H9 (cell line): Measurements from ENCODE around the gene GDPD4. TPM values are rescaled to one million over a fixed set of nuclear protein-coding genes. Genes with fewer than 3 reads are reported as not detected.

Source experiments
- DNase-seq: peaks from one replicate; pipeline ENCODE4 v3.0.0-alpha.2; 2017
- H2AFZ ChIP-seq: one replicate; pipeline ENCODE4 v1.6.1; 2013; ENCODE audit warnings: mild to moderate bottlenecking, low read length, control low read depth, moderate library complexity
- H2AK5ac ChIP-seq: 2 replicates; pipeline ENCODE4 v1.6.1; 2013; ENCODE audit warnings: low read length, control low read depth, mixed read lengths; ENCODE audit not compliant: insufficient read length
- H2BK120ac ChIP-seq: one replicate; pipeline ENCODE4 v1.6.1; 2013; ENCODE audit warnings: low read depth, mild to moderate bottlenecking, low read length, control low read depth, inconsistent platforms; ENCODE audit not compliant: poor library complexity, severe bottlenecking
- H2BK12ac ChIP-seq: 2 replicates; pipeline ENCODE4 v1.6.1; 2013; ENCODE audit warnings: low read length, control low read depth, mixed read lengths, low read depth; ENCODE audit not compliant: insufficient read length
- H2BK15ac ChIP-seq: 2 replicates; pipeline ENCODE4 v1.6.1; 2013; ENCODE audit warnings: low read depth, low read length, control low read depth
- H2BK20ac ChIP-seq: one replicate; pipeline ENCODE4 v1.6.1; 2013; ENCODE audit warnings: low read depth, mild to moderate bottlenecking, low read length, control low read depth, inconsistent platforms; ENCODE audit not compliant: poor library complexity, severe bottlenecking
- H2BK5ac ChIP-seq: 2 replicates; pipeline ENCODE4 v1.6.1; 2013; ENCODE audit warnings: low read length, control low read depth, mixed read lengths; ENCODE audit not compliant: insufficient read length
- H3K14ac ChIP-seq: 2 replicates; pipeline ENCODE4 v1.6.1; 2013; ENCODE audit warnings: low read length, control low read depth; ENCODE audit not compliant: insufficient read depth
- H3K18ac ChIP-seq: 2 replicates; pipeline ENCODE4 v1.6.1; 2013; ENCODE audit warnings: low read depth, mild to moderate bottlenecking, mixed read lengths, low read length, control low read depth; ENCODE audit not compliant: insufficient read length
- H3K23ac ChIP-seq: 2 replicates; pipeline ENCODE4 v1.6.1; 2013; ENCODE audit warnings: low read length, control low read depth, mixed read lengths, low read depth; ENCODE audit not compliant: insufficient read length
- H3K23me2 ChIP-seq: 2 replicates; pipeline ENCODE4 v1.6.1; 2013; ENCODE audit warnings: low read depth, mild to moderate bottlenecking, mixed read lengths, low read length, control low read depth; ENCODE audit not compliant: insufficient read length, poor library complexity, severe bottlenecking
- H3K27ac ChIP-seq: 2 replicates; pipeline ENCODE4 v1.5.1; 2013; ENCODE audit warnings: low read length, control low read depth, mixed read lengths, low read depth; ENCODE audit not compliant: insufficient read length
- H3K27me3 ChIP-seq: 2 replicates; pipeline ENCODE4 v1.6.1; 2013; ENCODE audit warnings: low read length, control low read depth, inconsistent platforms; ENCODE audit not compliant: insufficient read depth
- H3K4ac ChIP-seq: 2 replicates; pipeline ENCODE4 v1.6.1; 2013; ENCODE audit warnings: low read depth, mild to moderate bottlenecking, control low read depth, inconsistent platforms, low read length, moderate library complexity
- H3K4me1 ChIP-seq: 2 replicates; pipeline ENCODE4 v1.6.1; 2013; ENCODE audit warnings: low read length, control low read depth, inconsistent platforms; ENCODE audit not compliant: insufficient read depth
- H3K4me2 ChIP-seq: 2 replicates; pipeline ENCODE4 v1.6.1; 2013; ENCODE audit warnings: low read length, control low read depth, mixed read lengths; ENCODE audit not compliant: insufficient read length, insufficient read depth
- H3K56ac ChIP-seq: 2 replicates; pipeline ENCODE4 v1.6.1; 2013; ENCODE audit warnings: low read depth, mild to moderate bottlenecking, mixed read lengths, low read length, control low read depth; ENCODE audit not compliant: insufficient read length
- H3K79me1 ChIP-seq: 2 replicates; pipeline ENCODE4 v1.6.1; 2013; ENCODE audit warnings: low read depth, mild to moderate bottlenecking, moderate library complexity, low read length, control low read depth, inconsistent platforms; ENCODE audit not compliant: insufficient read depth, poor library complexity, severe bottlenecking
- H3K79me2 ChIP-seq: 2 replicates; pipeline ENCODE4 v1.6.1; 2013; ENCODE audit warnings: low read length, control low read depth, inconsistent platforms; ENCODE audit not compliant: insufficient read depth
- H3K9ac ChIP-seq: 2 replicates; pipeline ENCODE4 v1.6.1; 2013; ENCODE audit warnings: low read length, control low read depth, mixed read lengths; ENCODE audit not compliant: insufficient read length; ENCODE audit errors: extremely low read depth
- H3K9me3 ChIP-seq: one replicate; pipeline ENCODE4 v1.6.1; 2013; ENCODE audit warnings: low read depth, low read length, inconsistent platforms; ENCODE audit not compliant: control insufficient read depth
- H3T11ph ChIP-seq: one replicate; pipeline ENCODE4 v1.6.1; 2013; ENCODE audit warnings: mild to moderate bottlenecking, low read length, control low read depth, inconsistent platforms
- H4K20me1 ChIP-seq: one replicate; pipeline ENCODE4 v1.6.1; 2013; ENCODE audit not compliant: control insufficient read depth, insufficient read length, insufficient read depth
- H4K5ac ChIP-seq: 2 replicates; pipeline ENCODE4 v1.6.1; 2013; ENCODE audit warnings: low read depth, mild to moderate bottlenecking, mixed read lengths, low read length, control low read depth; ENCODE audit not compliant: insufficient read length
- H4K8ac ChIP-seq: replicated peaks from 2 replicates; pipeline ENCODE4 v1.6.1; 2013; ENCODE audit warnings: low read length, control low read depth, mixed read lengths, low read depth; ENCODE audit not compliant: insufficient read length
- H4K91ac ChIP-seq: 2 replicates; pipeline ENCODE4 v1.6.1; 2013; ENCODE audit warnings: low read depth, mild to moderate bottlenecking, moderate library complexity, mixed read lengths, low read length, control low read depth; ENCODE audit not compliant: insufficient read length
- H3K27ac Mint-ChIP-seq, 3 experiments: 2 replicates in 2 of 3; 3 replicates in 1 of 3; pipeline ENCODE4 v1.8.0; 2020 to 2021; ENCODE audit warnings: mixed read lengths in 3 of 3, mild to moderate bottlenecking in 1 of 3, moderate library complexity in 1 of 3
- H3K27me3 Mint-ChIP-seq: 2 replicates; pipeline ENCODE4 v1.8.0; 2021; ENCODE audit warnings: low read depth, mild to moderate bottlenecking, moderate library complexity, mixed read lengths
- H3K36me3 Mint-ChIP-seq, 3 experiments: 2 replicates in 2 of 3; 3 replicates in 1 of 3; pipeline ENCODE4 v1.8.0; 2020 to 2021; ENCODE audit warnings: low read depth in 3 of 3, mixed read lengths in 3 of 3; ENCODE audit not compliant: insufficient read depth in 1 of 3
- H3K4me1 Mint-ChIP-seq, 2 experiments: 2 replicates each; pipeline ENCODE4 v1.8.0; 2020; ENCODE audit warnings: mixed read lengths in 2 of 2
- H3K4me3 Mint-ChIP-seq, 2 experiments: 2 replicates in 1 of 2; 3 replicates in 1 of 2; pipeline ENCODE4 v1.8.0; 2020 to 2021; ENCODE audit warnings: mild to moderate bottlenecking in 2 of 2, mixed read lengths in 2 of 2, moderate library complexity in 1 of 2
- H3K9me3 Mint-ChIP-seq, 2 experiments: 2 replicates in 1 of 2; 3 replicates in 1 of 2; pipeline ENCODE4 v1.8.0; 2020; ENCODE audit warnings: mild to moderate bottlenecking in 2 of 2, mixed read lengths in 2 of 2, moderate library complexity in 1 of 2
- CTCF ChIP-seq: fragments of 200-600 bp; sonication (generic); conservative IDR thresholded peaks from 3 replicates; pipeline ENCODE4 v1.8.0; 2021; ENCODE audit warnings: antibody characterized with exemption, mild to moderate bottlenecking
- WGBS: extraction: QIAGEN DNeasy Blood & Tissue Kit; methylation state at CpG from one replicate; pipeline ENCODE4 v1.1.7; 2013; ENCODE audit warnings: missing lambda C conversion rate, low lambda C conversion rate, mixed read lengths; ENCODE audit not compliant: insufficient read length; ENCODE audit errors: extremely low coverage; 5-methylcytosine and 5-hydroxymethylcytosine counted together
- total RNA-seq: library from RNA; stranded (reverse); gene quantifications from 2 replicates; pipeline ENCODE4 v1.2.1, GENCODE V29; 2021

GDPD4 gene
- total RNA-seq, 1 experiment from 2014 or later, result not detected

DNA sequence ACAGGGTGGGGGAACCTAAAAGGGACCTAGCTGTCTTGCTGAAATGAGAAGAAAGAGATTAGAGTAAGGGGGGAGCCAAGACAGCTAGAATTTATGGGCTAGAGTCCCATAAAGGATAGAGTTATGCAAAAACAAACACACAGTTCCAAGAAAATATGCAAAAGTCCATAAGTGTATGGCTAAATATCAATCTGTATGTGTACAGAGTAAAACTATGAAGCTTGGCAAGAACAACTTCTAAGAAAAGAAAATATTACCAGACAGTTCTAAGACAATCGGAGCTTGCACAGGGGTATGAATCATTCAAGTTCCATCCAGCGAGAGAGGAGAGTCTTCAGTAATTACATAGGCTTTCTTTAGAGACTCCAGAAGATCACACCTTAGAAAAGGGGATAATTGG lies 41.8 kb downstream of the GDPD4 start:
- Histone ChIP-seq H2BK12ac (no peak overlapping the region), H3K79me2 (no peaks in the 10 kb centered on the region), H2BK120ac (no peak overlapping the region), H4K91ac (no peak overlapping the region), H2AFZ (no peak overlapping the region), H3K4me2 (no peak overlapping the region), H3K56ac (no peak overlapping the region), H3K18ac (no peak overlapping the region), H2BK5ac (no peak overlapping the region), H4K8ac (no peak overlapping the region), H3K27ac (no peak overlapping the region), H3K14ac (no peak overlapping the region), H2AK5ac (no peak overlapping the region), H3K23ac (no peak overlapping the region), H3K9ac (no peak overlapping the region), H3K9me3 (no peaks in the 10 kb centered on the region), H3K4me1 (no peaks in the 10 kb centered on the region), H4K20me1 (no peaks in the 10 kb centered on the region), H3K4ac (no peak overlapping the region), H3K79me1 (no peaks in the 10 kb centered on the region), H4K5ac (no peak overlapping the region), H3K23me2 (no peaks in the 10 kb centered on the region), H3K27me3 (no peaks in the 10 kb centered on the region), H2BK15ac (no peak overlapping the region), H2BK20ac (no peak overlapping the region), H3T11ph (no peak overlapping the region)
- Mint-ChIP-seq H3K36me3 (peaks cover 1 to 10% (median 2%) of the 10 kb centered on the region in 3 experiments; a peak in 4 of 7 replicates), H3K27me3 (no peaks in the 10 kb centered on the region), H3K27ac (no peak overlapping the region; a peak in 1 of 7 replicates), H3K9me3 (peaks cover 10 to 12% of the 10 kb centered on the region in 2 experiments), H3K4me1 (peaks cover 9 to 13% of the 10 kb centered on the region in 2 experiments), H3K4me3 (no peak overlapping the region)
- WGBS, result no CpG with 5 or more reads among the region's 2 CpGs
- TF ChIP-seq CTCF, result no peak
- DNase-seq, result no peak
